GM19328 (cell line): ENCODE results near the gene GLIS1.

Experiments used
- ATAC-seq: cut with Tn5 transposase; IDR thresholded peaks from one replicate; pipeline ENCODE4 v1.9.1; 2021; ENCODE audit warnings: mild to moderate bottlenecking, moderate library complexity; ENCODE audit not compliant: unreplicated experiment

GLIS1 gene

GRCh38 chr1:53640701-53641075 is 98.3 kb downstream of the GLIS1 start:
- no peak for ATAC-seq

- no peak for ATAC-seq
These were observed 98.8 kb downstream of the GLIS1 start for GRCh38 chr1:53639996-53640700.

GRCh38 chr1:53639251-53639763 is 99.7 kb downstream of the GLIS1 start:
- ATAC-seq, result no peak

- no peak for ATAC-seq
These were observed 100.5 kb downstream of the GLIS1 start for GRCh38 chr1:53638360-53639035.

- ATAC-seq, result no peak
These were observed 101.2 kb downstream of the GLIS1 start for GRCh38 chr1:53637511-53638359.

- no peak for ATAC-seq
These were observed 102.3 kb downstream of the GLIS1 start for GRCh38 chr1:53636621-53637171.

- ATAC-seq, result no peak
These were observed 104.4 kb downstream of the GLIS1 start for GRCh38 chr1:53634571-53634979.

- no peak for ATAC-seq
These were observed 105.8 kb downstream of the GLIS1 start for GRCh38 chr1:53633073-53633704.

- no peak for ATAC-seq
These were observed 107.2 kb downstream of the GLIS1 start for GRCh38 chr1:53631622-53632310.

- ATAC-seq, result no peak
These were observed 109.8 kb downstream of the GLIS1 start for GRCh38 chr1:53629101-53629691.

- ATAC-seq, result no peak
These were observed 110.5 kb downstream of the GLIS1 start for GRCh38 chr1:53628286-53628955.

- ATAC-seq, result no peak
These were observed 111.3 kb downstream of the GLIS1 start for GRCh38 chr1:53627666-53628065.

- no peak for ATAC-seq
These were observed 111.9 kb downstream of the GLIS1 start for GRCh38 chr1:53627031-53627430.

GRCh38 chr1:53626616-53627015 is 112.3 kb downstream of the GLIS1 start:
- no peak for ATAC-seq

- ATAC-seq, result no peak
These were observed 113.0 kb downstream of the GLIS1 start for GRCh38 chr1:53625766-53626520.

GRCh38 chr1:53625049-53625448 is 113.9 kb downstream of the GLIS1 start:
- no peak for ATAC-seq

GRCh38 chr1:53622531-53622930 is 116.4 kb downstream of the GLIS1 start:
- ATAC-seq, result no peak

GRCh38 chr1:53621144-53621543 is 117.8 kb downstream of the GLIS1 start:
- ATAC-seq, result no peak
